Measurements from ENCODE around the gene PLOD2.

Gene PLOD2

DNA sequence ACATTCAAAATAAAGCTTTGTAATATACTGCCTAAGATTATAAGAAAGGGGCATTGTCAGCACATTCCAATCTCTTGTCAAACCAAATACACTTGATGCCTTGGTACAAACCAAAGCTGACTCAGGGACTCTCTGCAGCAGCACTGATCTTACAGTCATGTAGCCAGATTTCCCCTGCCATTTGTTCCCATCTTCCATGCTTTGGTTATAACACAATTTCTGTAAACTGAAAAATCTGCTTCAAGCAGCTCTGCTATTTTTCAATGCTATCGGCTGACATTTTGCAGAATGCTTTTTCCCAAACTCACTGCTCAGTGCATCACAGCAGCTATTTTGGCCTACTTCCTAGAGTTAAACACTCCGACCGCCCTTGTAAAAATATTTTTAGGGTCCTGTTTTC is 18.2 kb downstream of the PLOD2 start:
- TF ChIP-seq CTCF (IDR thresholded peaks at IDR 0.05; ENCODE audit: low read depth, low read length) = no peak
- no peak for DNase-seq (ENCODE audit: extremely low read depth, low read depth)

DNA sequence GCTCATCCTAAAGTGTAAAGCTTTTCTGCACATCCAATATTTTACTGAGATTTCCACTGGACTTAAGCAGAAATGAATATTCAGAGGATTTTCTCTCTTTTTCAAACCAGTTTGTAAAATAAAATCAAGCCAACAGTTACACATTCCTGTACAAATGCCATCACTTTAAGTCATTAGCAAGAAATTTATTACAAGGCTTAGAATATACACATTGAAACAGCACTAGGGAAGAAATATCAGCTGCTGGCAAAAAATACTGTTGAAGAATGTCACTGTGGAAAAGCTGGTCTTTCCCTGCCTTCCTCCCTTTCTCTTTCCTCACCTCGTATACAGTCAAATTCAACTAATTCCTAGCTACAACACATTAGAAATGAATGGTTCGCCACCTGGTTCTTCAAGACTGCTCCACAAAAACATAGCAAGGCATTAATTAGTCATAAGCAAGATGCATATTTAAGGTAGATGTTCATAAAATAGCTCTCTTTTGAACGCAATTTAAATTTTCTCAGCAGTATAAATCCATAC is 21.3 kb downstream of the PLOD2 start:
- no peak for DNase-seq (ENCODE audit: extremely low read depth, low read depth)
- no peak for TF ChIP-seq CTCF (IDR thresholded peaks at IDR 0.05; ENCODE audit: low read depth, low read length)

GRCh38 chr3:146138902-146139301 is 22.1 kb downstream of the PLOD2 start:
- no peak for DNase-seq (ENCODE audit: extremely low read depth, low read depth)
- TF ChIP-seq CTCF (IDR thresholded peaks at IDR 0.05; ENCODE audit: low read depth, low read length) = no peak

DNA sequence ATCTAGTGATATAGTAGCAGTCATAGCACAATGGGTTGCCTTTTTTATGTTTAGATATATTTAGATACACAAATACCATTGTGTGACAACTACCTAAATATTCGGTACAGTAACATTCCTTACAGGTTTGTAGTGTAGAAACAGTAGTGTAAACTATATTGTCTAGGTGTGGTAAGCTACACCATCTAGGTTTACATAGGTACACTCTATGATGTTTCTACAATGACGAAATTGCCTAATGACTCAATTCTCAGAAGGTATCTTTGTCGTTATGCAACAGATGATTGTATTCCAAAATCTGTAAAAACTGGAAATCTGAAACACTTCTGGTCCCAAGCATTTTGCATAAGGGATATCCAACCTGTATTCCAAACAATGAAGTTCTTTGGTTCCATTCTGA is 24.3 kb downstream of the PLOD2 start:
- TF ChIP-seq CTCF (IDR thresholded peaks at IDR 0.05; ENCODE audit: low read depth, low read length) = no peak
- no peak for DNase-seq (ENCODE audit: extremely low read depth, low read depth)

- no peak for TF ChIP-seq CTCF (IDR thresholded peaks at IDR 0.05; ENCODE audit: low read depth, low read length)
- DNase-seq (ENCODE audit: extremely low read depth, low read depth) = no peak
Measured at GRCh38 chr3:146134348-146135117, 26.5 kb downstream of the PLOD2 start.

DNA sequence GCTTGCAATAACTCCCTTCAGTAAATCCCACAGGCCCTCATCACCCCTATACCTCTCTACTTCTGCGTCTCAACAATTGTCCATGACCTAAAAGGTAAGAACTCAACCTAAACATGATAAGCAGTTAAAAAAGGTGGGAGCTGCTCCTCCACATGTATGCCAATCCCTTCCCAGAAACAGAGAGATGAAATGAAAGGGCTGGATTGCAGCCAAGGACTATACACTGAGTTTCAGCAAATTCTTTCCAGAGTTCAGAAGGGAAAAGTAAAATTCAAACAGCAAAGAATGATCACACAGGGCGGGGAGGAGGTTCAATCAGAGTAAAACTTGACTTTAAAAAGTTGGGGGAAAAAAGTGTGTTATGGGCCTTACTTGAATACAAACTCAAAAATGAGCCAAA is 27.5 kb downstream of the PLOD2 start:
- no peak for DNase-seq (ENCODE audit: extremely low read depth, low read depth)
- TF ChIP-seq CTCF (IDR thresholded peaks at IDR 0.05; ENCODE audit: low read depth, low read length) = no peak

GRCh38 chr3:146131616-146132410 is 29.2 kb downstream of the PLOD2 start:
- no peak for DNase-seq (ENCODE audit: extremely low read depth, low read depth)
- TF ChIP-seq CTCF (IDR thresholded peaks at IDR 0.05; ENCODE audit: low read depth, low read length) = no peak

Data from AG09319 (cell line).